ENCODE data around the gene TBX6.
A peak's percentile ranks its signal among the peaks of the same experiment; 100 is the strongest.

TBX6 gene

GRCh38 chr16:30085820-30086219, 5.9 kb downstream of the TBX6 start:
- DNase-seq = no peak

DNA sequence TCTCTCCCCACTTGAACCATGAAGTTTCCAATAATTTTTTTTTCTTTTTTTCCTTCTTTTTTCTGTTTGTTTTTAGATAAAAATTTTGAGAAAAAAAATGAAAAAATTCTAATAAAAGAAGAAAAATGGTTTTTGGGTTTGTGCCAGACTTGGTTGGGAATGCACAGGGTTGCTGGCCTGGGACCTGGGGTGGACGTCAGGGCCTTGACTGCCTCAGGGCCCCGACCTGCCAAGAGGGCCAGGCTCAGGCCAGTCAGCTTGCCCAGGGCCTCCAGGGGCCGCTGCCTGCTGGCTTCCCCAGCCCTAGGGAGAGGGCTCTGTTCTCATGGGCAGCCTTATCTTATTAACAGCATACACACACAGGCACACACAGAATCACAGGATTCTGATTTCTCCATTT, 6.5 kb downstream of the TBX6 start:
- no peak for DNase-seq

DNA sequence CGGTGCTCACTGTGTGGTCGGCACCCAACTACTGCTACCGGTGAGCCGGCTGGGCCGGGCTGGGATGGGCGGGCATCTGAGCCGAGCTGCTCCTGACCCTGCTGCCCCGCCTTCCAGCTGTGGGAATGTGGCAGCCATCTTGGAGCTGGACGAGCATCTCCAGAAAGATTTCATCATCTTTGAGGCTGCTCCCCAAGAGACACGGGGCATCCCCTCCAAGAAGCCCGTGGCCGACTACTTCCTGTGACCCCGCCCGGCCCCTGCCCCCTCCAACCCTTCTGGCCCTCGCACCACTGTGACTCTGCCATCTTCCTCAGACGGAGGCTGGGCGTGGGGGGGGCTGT, 6.9 kb downstream of the TBX6 start:
- DNase-seq = no peak

- DNase-seq = no peak
Observed at GRCh38 chr16:30084096-30084815, 7.5 kb downstream of the TBX6 start.

DNA sequence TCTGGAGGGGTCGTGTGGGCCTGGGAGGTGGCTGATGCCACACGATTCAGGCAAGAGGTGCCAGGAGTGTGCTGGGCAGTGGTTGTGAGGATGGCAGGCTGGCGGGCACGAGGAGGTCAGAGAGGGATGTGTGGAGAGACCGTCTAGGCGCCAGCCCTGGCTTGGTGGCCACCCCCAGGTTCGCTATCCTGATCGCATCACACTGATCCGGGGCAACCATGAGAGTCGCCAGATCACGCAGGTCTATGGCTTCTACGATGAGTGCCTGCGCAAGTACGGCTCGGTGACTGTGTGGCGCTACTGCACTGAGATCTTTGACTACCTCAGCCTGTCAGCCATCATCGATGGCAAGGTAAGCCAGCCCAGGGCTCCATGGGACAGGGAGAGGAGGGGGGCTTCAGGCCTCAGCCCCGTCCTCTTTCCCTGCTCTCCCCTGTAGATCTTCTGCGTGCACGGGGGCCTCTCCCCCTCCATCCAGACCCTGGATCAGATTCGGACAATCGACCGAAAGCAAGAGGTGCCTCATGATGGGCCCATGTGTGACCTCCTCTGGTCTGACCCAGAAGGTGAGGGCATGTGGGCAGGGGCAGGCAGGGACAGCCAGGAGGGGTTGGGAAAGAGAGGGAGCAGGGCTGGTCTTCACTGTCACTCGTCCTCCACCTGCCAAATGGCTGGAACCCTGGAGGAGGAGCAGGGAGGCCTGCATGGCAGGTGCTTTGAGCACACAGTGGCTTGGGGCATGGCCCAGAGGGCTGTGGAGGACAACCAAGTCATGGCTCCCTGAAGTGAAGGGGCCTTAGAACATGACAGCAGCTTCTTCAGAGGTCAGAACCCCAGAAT, 8.3 kb downstream of the TBX6 start:
- DNase-seq = no peak

DNA sequence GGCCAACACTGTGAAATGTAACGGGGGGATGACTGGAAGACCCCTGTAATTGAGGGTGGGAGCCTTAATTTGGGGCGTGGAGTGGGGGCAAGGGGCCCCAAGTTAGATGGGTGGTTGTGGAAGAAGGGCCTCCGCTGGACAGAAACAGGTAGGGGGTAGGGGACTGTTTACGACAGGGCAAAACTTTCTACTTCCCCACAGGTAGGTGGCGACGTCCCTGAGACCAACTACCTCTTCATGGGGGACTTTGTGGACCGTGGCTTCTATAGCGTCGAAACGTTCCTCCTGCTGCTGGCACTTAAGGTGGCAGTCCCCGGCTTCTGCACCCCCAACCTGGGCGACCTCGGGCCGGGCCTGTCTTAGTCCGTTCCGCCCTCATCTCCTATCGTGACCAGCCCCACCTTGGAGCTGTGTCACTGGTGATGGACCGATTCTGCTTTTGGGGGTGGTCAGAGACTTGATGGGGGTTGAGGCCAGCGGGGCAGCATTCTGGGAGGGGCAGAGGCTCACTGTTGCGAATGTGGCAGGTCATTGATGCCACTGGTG, 9.1 kb downstream of the TBX6 start:
- no peak for DNase-seq

DNA sequence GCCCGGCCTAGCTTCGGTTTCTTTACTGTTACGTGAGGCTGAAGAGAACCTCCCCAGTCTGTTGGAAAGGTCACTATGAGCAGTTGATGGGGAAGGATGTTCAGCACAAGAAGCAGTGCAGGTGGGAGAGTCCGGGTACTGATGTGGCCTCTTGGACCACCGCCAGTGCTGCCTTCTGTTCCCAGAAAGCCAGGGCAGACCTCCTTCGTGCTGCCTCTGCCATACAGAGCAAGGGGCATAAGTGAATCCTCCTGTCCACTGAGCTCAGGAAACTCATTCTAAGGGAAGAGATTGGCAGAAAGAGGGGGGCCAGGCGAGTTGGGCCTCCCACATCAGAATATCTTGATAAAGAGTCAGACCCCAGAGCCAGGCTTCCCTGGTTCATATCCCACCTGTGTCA, 12.2 kb downstream of the TBX6 start:
- DNase-seq = no peak

- DNase-seq = no peak
Observed at GRCh38 chr16:30078744-30079143, 13.0 kb downstream of the TBX6 start.

- DNase-seq = no peak
Observed at GRCh38 chr16:30077656-30078055, 14.1 kb downstream of the TBX6 start.

- no peak for DNase-seq
Observed at GRCh38 chr16:30076276-30076791, 15.4 kb downstream of the TBX6 start.

GRCh38 chr16:30075503-30076275, 16.0 kb downstream of the TBX6 start, which contains the start of gene PPP4C:
Gene PPP4C (plus strand): TSS chr16:30075994. CDS start chr16:30076378, 384 bp downstream.
- DNase-seq = peak; percentile 68

GRCh38 chr16:30070490-30070889, 21.2 kb downstream of the TBX6 start:
- no peak for DNase-seq

DNA sequence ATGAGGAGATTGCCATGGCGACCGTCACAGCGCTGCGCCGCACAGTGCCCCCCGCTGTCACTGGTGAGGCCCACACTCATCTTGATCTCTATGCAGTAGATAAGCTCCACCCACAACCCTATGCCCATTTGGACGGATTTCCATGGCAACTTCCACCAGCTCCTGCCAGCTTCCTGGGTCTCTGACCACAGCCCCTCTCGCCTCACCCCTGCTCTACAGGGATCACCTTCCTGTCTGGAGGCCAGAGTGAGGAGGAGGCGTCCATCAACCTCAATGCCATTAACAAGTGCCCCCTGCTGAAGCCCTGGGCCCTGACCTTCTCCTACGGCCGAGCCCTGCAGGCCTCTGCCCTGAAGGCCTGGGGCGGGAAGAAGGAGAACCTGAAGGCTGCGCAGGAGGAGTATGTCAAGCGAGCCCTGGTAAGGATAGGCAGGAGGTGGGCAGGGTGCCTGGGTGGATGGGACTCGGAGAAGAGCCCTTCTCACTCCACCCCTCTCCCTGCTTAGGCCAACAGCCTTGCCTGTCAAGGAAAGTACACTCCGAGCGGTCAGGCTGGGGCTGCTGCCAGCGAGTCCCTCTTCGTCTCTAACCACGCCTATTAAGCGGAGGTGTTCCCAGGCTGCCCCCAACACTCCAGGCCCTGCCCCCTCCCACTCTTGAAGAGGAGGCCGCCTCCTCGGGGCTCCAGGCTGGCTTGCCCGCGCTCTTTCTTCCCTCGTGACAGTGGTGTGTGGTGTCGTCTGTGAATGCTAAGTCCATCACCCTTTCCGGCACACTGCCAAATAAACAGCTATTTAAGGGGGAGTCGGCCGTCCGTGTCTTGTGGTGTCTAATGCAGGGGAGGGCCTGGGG, 21.9 kb downstream of the TBX6 start:
- DNase-seq = no peak

DNA sequence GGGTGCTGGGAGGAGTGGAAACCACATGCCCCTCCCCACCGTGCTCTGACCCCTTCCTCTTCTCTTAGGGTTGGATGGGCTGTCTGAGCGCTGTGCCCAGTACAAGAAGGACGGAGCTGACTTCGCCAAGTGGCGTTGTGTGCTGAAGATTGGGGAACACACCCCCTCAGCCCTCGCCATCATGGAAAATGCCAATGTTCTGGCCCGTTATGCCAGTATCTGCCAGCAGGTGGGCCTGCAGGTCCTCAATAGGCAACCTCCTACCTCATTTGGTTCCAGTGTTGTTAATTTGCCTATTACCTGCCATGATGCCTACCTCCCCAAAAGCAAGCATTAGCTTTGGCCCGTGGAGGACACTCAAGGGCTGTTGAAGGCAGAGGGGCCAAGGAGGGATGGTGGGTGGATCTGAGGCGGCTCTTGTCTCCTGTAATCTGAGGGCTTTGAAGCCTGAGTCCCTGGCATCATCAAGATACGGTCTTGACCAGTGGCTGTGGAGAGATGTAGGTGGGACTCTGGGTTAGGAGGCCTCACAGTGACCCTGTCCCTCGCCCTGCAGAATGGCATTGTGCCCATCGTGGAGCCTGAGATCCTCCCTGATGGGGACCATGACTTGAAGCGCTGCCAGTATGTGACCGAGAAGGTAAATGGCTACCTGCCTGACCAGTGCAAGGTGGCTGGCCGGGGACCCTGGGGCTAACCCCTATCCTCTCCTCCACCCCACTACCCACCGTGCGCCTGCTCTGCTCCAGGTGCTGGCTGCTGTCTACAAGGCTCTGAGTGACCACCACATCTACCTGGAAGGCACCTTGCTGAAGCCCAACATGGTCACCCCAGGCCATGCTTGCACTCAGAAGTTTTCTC, 22.7 kb downstream of the TBX6 start:
- no peak for DNase-seq

DNA sequence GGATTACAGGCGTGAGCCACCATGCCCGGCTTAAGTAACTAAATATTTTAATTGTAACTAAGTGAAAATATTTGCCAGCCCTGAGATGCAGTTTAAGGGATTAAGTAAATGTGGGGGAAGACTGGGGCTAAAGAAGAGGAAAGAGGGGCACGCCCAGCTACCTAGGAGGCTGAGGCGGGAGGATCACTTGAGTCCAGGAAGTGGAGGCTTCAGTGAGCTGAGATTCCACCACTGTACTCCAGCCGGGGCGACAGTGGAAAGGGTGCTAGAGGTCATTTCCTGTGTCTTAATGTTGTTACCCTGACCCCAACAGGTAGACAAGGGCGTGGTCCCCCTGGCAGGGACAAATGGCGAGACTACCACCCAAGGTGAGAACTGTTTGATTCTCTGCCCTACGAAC, 23.4 kb downstream of the TBX6 start:
- no peak for DNase-seq

DNA sequence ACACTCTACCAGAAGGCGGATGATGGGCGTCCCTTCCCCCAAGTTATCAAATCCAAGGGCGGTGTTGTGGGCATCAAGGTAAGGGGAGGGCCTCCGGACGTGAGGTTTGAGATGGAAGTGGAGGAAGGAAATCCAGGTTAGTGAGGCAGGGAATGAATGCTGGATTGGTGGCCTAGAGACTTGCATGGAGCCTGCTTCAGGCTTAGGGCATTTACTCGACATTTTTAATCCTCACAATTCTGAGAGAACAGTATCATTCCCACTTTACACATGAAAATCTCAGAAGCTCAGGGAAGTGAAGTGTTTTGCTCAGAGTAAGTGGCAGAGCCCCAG, 24.2 kb downstream of the TBX6 start:
- DNase-seq = no peak

- DNase-seq = no peak
Observed at GRCh38 chr16:30066761-30067583, 24.8 kb downstream of the TBX6 start.

GRCh38 chr16:30065943-30066760, 25.6 kb downstream of the TBX6 start:
- DNase-seq = no peak
